ENCODE data around the gene ZYG11B.
"Not testable (repeated sequence)": the region's sequence is repeated elsewhere in the genome, so short reads cannot be mapped to it uniquely, and the experiment has no call there.

ZYG11B gene

GRCh38 chr1:52691821-52692220 is 34.4 kb upstream of the ZYG11B start:
- no peaks in the 10 kb centered on the region for H3K27me3 ChIP-seq (replicated peaks; ENCODE audit: control insufficient read depth, insufficient read depth, low read length, poor library complexity, severe bottlenecking)
- H3K4me1 ChIP-seq (ENCODE audit: control insufficient read depth, insufficient read depth, low read length, poor library complexity, severe bottlenecking): no peaks in the 10 kb centered on the region
- H3K4me3 ChIP-seq (ENCODE audit: insufficient read depth, low read depth, low read length, poor library complexity, severe bottlenecking): no peak overlapping the region
- peaks cover 12% of the 10 kb centered on the region for H3K36me3 ChIP-seq (ENCODE audit: control insufficient read depth, insufficient read depth, low read length)
- no peak overlapping the region for H3K27ac ChIP-seq (ENCODE audit: insufficient read depth, low read length, poor library complexity, severe bottlenecking)
- DNase-seq: no peak
- no peaks in the 10 kb centered on the region for H3K9me3 ChIP-seq (ENCODE audit: control insufficient read depth, low read length)

GRCh38 chr1:52692697-52693096 is 33.6 kb upstream of the ZYG11B start:
- no peak overlapping the region for H3K27ac ChIP-seq (ENCODE audit: insufficient read depth, low read length, poor library complexity, severe bottlenecking)
- DNase-seq: no peak
- H3K4me1 ChIP-seq (ENCODE audit: control insufficient read depth, insufficient read depth, low read length, poor library complexity, severe bottlenecking): no peaks in the 10 kb centered on the region
- no peaks in the 10 kb centered on the region for H3K9me3 ChIP-seq (ENCODE audit: control insufficient read depth, low read length)
- no peak overlapping the region for H3K4me3 ChIP-seq (ENCODE audit: insufficient read depth, low read depth, low read length, poor library complexity, severe bottlenecking)
- peaks cover 4% of the 10 kb centered on the region for H3K36me3 ChIP-seq (ENCODE audit: control insufficient read depth, insufficient read depth, low read length)
- no peaks in the 10 kb centered on the region for H3K27me3 ChIP-seq (replicated peaks; ENCODE audit: control insufficient read depth, insufficient read depth, low read length, poor library complexity, severe bottlenecking)

- H3K9me3 ChIP-seq (ENCODE audit: control insufficient read depth, low read length); H3K4me3 ChIP-seq (ENCODE audit: insufficient read depth, low read depth, low read length, poor library complexity, severe bottlenecking); DNase-seq; H3K27me3 ChIP-seq (replicated peaks; ENCODE audit: control insufficient read depth, insufficient read depth, low read length, poor library complexity, severe bottlenecking); H3K36me3 ChIP-seq (ENCODE audit: control insufficient read depth, insufficient read depth, low read length); H3K27ac ChIP-seq (ENCODE audit: insufficient read depth, low read length, poor library complexity, severe bottlenecking); H3K4me1 ChIP-seq (ENCODE audit: control insufficient read depth, insufficient read depth, low read length, poor library complexity, severe bottlenecking): not testable (repeated sequence)
These were observed 32.9 kb upstream of the ZYG11B start for GRCh38 chr1:52693351-52693750.

GRCh38 chr1:52693843-52694242 is 32.4 kb upstream of the ZYG11B start:
- Histone ChIP-seq H3K27ac (ENCODE audit: insufficient read depth, low read length, poor library complexity, severe bottlenecking) (no peak overlapping the region), H3K9me3 (ENCODE audit: control insufficient read depth, low read length) (no peaks in the 10 kb centered on the region), H3K4me1 (ENCODE audit: control insufficient read depth, insufficient read depth, low read length, poor library complexity, severe bottlenecking) (no peaks in the 10 kb centered on the region), H3K36me3 (ENCODE audit: control insufficient read depth, insufficient read depth, low read length) (no peaks in the 10 kb centered on the region), H3K27me3 (replicated peaks; ENCODE audit: control insufficient read depth, insufficient read depth, low read length, poor library complexity, severe bottlenecking) (no peaks in the 10 kb centered on the region), H3K4me3 (ENCODE audit: insufficient read depth, low read depth, low read length, poor library complexity, severe bottlenecking) (no peak overlapping the region)
- no peak for DNase-seq

GRCh38 chr1:52695627-52696026 is 30.6 kb upstream of the ZYG11B start:
- no peaks in the 10 kb centered on the region for H3K27me3 ChIP-seq (replicated peaks; ENCODE audit: control insufficient read depth, insufficient read depth, low read length, poor library complexity, severe bottlenecking)
- H3K36me3 ChIP-seq (ENCODE audit: control insufficient read depth, insufficient read depth, low read length): no peaks in the 10 kb centered on the region
- no peak overlapping the region for H3K27ac ChIP-seq (ENCODE audit: insufficient read depth, low read length, poor library complexity, severe bottlenecking)
- no peaks in the 10 kb centered on the region for H3K4me1 ChIP-seq (ENCODE audit: control insufficient read depth, insufficient read depth, low read length, poor library complexity, severe bottlenecking)
- H3K9me3 ChIP-seq (ENCODE audit: control insufficient read depth, low read length): no peaks in the 10 kb centered on the region
- no peak overlapping the region for H3K4me3 ChIP-seq (ENCODE audit: insufficient read depth, low read depth, low read length, poor library complexity, severe bottlenecking)
- DNase-seq: no peak

- Histone ChIP-seq H3K4me1 (ENCODE audit: control insufficient read depth, insufficient read depth, low read length, poor library complexity, severe bottlenecking) (no peaks in the 10 kb centered on the region), H3K4me3 (ENCODE audit: insufficient read depth, low read depth, low read length, poor library complexity, severe bottlenecking) (peak within 1 kb of the TSS; percentile 95)
- DNase-seq: peak; percentile 44 to 63 (median 53)
These were observed 28.2 kb upstream of the ZYG11B start, which contains the start of gene COA7 for GRCh38 chr1:52697795-52698674. Gene COA7, minus strand, starts transcription at chr1:52698347. Its CDS starts 21 bp downstream, at chr1:52698326.

GRCh38 chr1:52702886-52703787 is 23.1 kb upstream of the ZYG11B start:
- H3K27ac ChIP-seq (ENCODE audit: insufficient read depth, low read length, poor library complexity, severe bottlenecking): peak overlapping the region; percentile 74
- H3K36me3 ChIP-seq (ENCODE audit: control insufficient read depth, insufficient read depth, low read length): no peaks in the 10 kb centered on the region
- H3K4me3 ChIP-seq (ENCODE audit: insufficient read depth, low read depth, low read length, poor library complexity, severe bottlenecking): peak overlapping the region; percentile 48
- H3K27me3 ChIP-seq (replicated peaks; ENCODE audit: control insufficient read depth, insufficient read depth, low read length, poor library complexity, severe bottlenecking): no peaks in the 10 kb centered on the region
- H3K4me1 ChIP-seq (ENCODE audit: control insufficient read depth, insufficient read depth, low read length, poor library complexity, severe bottlenecking): peaks cover 6% of the 10 kb centered on the region
- no peaks in the 10 kb centered on the region for H3K9me3 ChIP-seq (ENCODE audit: control insufficient read depth, low read length)
- peak; percentile 64 to 79 (median 73) for DNase-seq

More at GRCh38 chr1:52697795-52698674, 28.2 kb upstream of the ZYG11B start, which contains the start of gene COA7:
- H3K36me3 ChIP-seq (ENCODE audit: control insufficient read depth, insufficient read depth, low read length): no peaks in the 10 kb centered on the region
- H3K27me3 ChIP-seq (replicated peaks; ENCODE audit: control insufficient read depth, insufficient read depth, low read length, poor library complexity, severe bottlenecking): no peaks in the 10 kb centered on the region
- H3K27ac ChIP-seq (ENCODE audit: insufficient read depth, low read length, poor library complexity, severe bottlenecking): peak within 1 kb of the TSS; percentile 65
- no peaks in the 10 kb centered on the region for H3K9me3 ChIP-seq (ENCODE audit: control insufficient read depth, low read length)

- no peak for DNase-seq
- no peaks in the 10 kb centered on the region for H3K27me3 ChIP-seq (replicated peaks; ENCODE audit: control insufficient read depth, insufficient read depth, low read length, poor library complexity, severe bottlenecking)
- H3K36me3 ChIP-seq (ENCODE audit: control insufficient read depth, insufficient read depth, low read length): no peaks in the 10 kb centered on the region
- no peak overlapping the region for H3K27ac ChIP-seq (ENCODE audit: insufficient read depth, low read length, poor library complexity, severe bottlenecking)
- H3K9me3 ChIP-seq (ENCODE audit: control insufficient read depth, low read length): no peaks in the 10 kb centered on the region
- no peak overlapping the region for H3K4me3 ChIP-seq (ENCODE audit: insufficient read depth, low read depth, low read length, poor library complexity, severe bottlenecking)
- H3K4me1 ChIP-seq (ENCODE audit: control insufficient read depth, insufficient read depth, low read length, poor library complexity, severe bottlenecking): peaks cover 6% of the 10 kb centered on the region
These were observed 20.1 kb upstream of the ZYG11B start for GRCh38 chr1:52706136-52706670.

- no peak for DNase-seq
- Histone ChIP-seq H3K4me3 (ENCODE audit: insufficient read depth, low read depth, low read length, poor library complexity, severe bottlenecking) (no peak overlapping the region), H3K27me3 (replicated peaks; ENCODE audit: control insufficient read depth, insufficient read depth, low read length, poor library complexity, severe bottlenecking) (no peaks in the 10 kb centered on the region), H3K36me3 (ENCODE audit: control insufficient read depth, insufficient read depth, low read length) (no peaks in the 10 kb centered on the region), H3K27ac (ENCODE audit: insufficient read depth, low read length, poor library complexity, severe bottlenecking) (no peak overlapping the region), H3K4me1 (ENCODE audit: control insufficient read depth, insufficient read depth, low read length, poor library complexity, severe bottlenecking) (peaks cover 6% of the 10 kb centered on the region), H3K9me3 (ENCODE audit: control insufficient read depth, low read length) (no peaks in the 10 kb centered on the region)
These were observed 19.0 kb upstream of the ZYG11B start for GRCh38 chr1:52706941-52707926.
